HG03342 (cell line): ENCODE data around the gene APLP2.

Source experiments
- ATAC-seq: cut with Tn5 transposase; IDR thresholded peaks from one replicate; pipeline ENCODE4 v1.9.1; 2021; ENCODE audit warnings: mild to moderate bottlenecking, moderate library complexity; ENCODE audit not compliant: unreplicated experiment

Gene APLP2

DNA sequence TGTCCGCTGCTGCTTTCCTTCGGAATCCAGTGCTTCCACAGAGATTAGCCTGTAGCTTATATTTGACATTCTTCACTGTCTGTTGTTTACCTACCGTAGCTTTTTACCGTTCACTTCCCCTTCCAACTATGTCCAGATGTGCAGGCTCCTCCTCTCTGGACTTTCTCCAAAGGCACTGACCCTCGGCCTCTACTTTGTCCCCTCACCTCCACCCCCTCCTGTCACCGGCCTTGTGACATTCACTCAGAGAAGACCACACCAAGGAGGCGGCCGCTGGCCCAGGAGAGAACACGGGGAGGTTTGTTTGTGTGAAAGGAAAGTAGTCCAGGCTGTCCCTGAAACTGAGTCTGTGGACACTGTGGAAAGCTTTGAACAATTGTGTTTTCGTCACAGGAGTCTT is 74.4 kb downstream of the APLP2 start:
- no peak for ATAC-seq

DNA sequence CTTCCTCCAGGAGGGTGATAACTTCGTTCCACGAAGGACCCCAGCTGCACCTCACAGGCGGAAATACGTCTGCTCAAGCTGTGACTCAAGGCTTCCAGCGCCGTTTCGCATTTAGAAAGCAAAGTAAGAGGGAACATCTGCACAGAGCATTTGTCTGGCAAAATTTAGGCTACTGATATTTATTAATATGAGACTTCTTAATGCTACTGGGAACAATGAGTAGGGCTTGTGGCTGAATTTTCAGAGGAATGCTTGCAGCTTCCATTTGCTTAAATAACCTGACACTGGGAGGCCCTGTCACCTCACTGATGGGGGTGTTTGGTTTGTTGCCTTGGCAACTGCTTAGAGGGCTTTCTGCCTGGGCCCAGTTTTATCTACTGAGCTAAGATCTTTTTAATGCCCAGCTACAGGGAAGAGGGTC is 75.2 kb downstream of the APLP2 start:
- ATAC-seq = no peak

DNA sequence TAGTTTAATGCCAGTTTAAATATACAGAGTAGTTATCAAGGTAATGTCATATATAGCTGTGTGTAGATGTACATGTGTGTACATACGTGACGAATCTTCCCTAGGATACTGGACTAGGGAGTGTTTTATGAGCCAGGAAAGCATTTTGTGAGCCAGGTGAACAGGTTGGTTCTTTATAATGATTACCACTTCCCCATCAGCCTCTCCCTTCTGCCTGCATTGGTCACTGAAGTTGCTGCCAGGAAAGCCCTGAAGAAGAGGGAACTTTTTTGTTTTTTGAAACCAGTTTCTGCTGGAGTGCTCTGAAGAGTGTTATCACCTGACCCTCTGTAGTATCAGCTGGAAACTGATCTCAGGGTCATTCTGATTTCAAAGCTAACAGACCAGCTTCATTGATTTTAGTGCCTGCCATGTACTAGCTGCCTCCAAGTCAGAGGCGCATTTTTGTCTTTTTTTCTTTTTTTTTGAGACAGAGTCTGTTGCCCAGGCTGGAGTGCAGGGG is 75.7 kb downstream of the APLP2 start:
- ATAC-seq = no peak

DNA sequence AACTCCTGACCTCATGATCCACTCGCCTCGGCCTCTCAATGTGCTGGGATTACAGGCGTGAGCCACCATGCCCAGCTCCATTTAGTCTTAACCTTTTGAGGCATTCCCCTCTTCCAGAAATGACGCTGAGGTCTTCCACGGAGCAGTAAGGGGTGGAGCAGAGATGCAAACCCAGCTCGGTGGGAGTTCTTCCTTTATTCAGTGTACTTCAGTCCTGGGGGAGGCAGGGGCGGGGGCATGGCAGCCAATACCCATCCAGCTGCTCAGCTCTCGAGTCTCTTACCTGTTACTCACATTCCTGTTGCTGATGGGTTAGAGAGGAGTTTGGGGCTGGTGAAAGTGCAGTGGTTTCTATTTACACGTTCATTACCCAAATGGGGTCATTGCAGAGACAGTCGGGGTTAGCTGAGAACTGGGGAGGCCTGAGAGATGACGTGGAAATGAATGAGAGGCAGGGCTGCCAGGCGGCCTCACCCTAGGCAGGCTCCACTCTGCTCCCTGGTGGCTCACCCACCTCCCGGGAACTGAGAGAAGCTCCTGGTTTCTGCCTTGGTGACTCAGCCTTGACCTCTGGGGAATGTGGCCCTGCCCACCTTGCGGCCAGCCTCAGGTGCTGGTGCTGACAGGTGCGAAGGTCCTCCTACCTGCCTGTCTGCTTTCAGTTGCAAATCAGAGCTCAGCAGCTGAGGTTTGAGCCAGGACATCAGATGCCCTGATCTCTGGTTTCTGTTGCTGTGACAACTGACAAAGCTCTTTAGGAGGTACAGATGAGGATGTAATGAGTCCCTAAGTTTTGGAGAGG is 76.5 kb downstream of the APLP2 start:
- ATAC-seq = no peak

DNA sequence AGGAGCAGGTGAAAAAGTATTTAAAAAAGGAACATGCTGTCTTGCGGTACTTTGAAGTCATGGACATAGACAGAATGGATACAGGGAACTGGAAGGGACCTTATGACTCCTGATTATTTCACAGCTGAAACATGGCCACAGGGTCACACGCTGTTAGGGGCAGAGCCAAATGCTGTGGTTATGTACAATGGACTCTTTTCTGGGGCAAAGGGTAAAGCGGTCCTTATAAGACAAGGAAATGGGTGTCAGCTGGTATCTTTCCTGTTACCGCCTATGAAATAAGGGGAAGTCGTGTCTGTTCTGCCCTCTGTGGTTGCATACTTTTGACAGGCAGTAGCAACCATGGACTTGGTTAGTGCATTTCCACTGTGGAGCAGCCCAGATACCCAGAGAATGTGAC is 77.1 kb downstream of the APLP2 start:
- no peak for ATAC-seq

DNA sequence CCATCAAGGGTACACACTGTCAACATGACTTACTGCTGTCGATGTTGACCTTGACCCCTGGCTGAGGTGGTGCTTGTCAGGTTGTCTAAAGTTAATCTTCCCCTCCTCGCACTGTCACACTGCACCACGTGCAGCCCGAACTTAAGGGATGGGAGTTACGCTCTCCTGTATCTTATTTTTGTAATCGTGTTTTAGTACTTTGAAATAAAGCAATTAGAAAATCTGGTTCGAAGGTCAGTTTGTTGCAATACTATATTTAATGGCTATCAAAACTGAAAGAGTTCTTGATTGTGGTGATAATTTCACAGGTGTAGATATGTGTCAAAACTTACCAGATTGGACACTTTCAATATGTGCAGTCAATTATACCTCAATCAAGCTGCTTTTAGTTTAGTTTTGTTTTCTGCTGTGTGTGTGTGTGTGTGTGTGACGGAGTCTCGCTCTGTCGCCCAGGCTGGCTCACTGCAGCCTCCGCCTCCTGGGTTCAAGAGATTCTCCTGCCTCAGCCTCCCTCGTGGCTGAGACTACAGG is 79.2 kb downstream of the APLP2 start:
- no peak for ATAC-seq

DNA sequence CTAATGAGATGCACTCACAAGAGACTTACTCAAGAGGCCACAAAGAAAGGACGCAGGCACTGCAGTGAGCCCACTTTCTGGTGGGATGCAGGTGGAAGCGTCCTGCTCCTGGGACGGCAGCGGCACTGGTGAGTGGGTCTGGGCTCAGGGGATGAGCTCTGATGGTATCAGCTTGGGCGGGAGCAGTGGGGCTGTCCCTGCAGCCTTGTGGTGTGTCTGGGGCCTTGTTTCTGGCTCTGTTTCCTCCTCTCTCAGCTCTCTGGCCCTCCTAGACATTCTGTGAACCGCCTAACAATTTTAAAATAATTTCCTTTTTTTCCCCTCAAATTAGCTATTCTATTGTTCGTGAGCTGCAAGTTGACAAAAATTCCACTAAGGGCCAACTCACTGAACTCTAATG is 81.1 kb downstream of the APLP2 start:
- no peak for ATAC-seq

DNA sequence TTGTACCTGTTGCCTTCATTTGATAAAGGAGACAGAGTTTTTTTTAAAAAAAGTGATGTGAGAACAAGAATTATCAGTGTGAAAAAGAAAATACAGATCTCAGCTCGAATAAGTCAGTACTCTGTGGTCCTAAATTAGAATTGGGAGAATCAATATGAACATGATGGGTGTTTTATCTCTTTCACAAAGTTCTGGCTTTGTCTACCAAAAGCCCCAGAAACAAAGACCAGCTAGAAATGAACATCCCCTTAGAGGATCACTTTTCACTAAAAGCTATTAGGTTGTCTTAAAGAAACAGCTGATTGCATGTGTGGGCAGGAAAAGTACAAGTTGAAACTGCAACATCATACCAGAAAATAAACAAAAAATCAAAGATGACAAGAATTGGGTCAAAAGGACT is 81.5 kb downstream of the APLP2 start:
- no peak for ATAC-seq

DNA sequence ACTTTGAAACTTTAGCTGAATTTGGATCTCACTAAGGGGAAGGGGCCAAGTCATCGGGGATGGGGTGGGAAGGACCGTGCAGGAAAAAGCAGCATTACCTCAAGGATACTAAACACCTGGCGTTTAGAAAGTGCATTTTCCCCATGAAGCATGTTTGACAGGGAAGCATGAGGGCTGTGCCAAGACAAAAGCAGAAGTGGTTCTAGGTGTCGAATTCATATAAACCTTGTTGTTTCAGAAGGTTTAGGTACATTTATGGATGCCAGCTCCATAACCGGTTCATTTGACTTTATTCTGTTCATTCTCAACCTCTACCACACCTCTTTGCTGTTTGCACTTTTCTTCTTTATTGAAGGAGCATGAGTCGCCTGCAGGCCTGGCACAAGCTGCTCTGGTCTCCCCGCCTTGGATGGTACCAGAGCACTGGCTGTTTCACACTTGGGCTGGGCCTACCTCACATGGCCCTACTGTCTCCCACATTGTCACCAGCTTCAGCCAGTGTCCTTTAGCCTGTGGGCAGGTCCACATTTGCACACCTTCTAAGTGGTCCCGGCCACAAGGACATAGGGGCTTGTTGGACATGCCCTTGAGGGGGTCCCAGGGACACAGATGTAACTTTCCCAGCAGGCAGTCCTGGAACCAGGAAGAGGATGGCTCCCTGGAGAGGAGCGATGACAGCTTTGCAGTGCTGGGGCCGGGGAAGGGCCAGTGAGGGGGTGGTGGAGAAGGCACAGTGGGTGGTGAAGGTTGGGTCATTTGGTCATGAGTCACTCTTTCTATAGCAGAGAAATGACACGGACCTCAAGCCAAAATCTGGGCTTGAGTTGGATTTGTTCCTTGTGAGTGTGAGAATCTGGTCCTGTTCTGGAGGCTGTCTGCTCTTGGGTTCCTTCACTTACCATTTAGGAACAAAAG is 86.7 kb downstream of the APLP2 start:
- no peak for ATAC-seq

DNA sequence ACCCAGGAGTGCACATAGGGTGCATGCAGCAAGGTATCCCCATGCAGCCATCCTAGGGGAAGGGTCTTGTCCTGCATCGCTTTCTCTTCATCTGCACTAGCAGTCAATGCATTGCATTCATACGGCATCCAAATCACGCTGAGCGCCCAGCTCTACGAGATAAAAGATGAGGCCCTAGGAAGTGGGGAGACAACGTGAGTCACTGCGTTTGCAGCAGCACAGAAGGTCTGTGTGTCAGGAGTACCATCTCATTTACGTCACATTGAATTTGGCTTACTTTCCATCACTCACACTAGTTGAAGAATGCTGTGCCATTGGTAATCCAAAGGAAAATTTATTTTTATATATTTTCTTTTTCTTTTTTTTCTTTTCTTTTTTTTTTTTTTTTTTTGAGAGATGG is 87.4 kb downstream of the APLP2 start:
- no peak for ATAC-seq

DNA sequence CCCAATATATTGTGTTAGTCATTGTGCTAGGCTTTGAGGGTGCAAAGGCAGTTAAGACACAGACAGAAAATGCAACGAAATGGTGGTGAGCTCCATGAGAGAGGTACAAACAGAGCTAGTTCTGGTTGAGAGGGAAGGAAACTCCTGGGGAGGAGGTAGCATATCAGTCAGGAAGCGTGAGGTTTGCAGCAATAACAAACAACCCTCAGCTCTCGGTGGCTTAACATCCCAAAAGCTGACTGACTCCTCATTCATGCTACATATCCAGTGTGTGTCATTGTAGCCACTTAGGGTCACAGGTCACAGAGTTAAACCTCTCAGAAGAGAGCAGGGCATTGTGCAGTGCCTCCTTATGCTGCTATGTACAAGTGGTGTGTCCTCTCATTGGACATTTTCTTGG is 88.1 kb downstream of the APLP2 start:
- ATAC-seq = no peak

DNA sequence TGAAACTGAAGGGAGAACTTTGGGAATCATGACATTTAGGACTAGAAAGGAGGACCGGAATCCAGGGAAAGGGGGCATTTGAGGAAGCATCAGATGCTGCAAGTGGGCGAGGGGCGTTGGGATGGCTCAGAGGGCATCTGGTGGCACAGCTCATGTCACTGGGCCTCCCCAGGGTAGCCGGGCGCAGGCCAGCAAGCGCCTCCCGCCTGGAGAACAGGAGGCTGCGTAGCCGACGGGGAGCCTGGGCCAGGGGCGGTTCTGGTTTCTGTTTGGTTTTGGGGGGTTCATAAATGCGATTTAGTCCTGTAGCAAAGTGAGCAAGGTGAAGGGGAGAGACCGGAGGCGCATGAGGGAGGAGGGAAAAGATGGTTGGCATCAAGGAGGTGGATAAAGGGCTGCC is 89.4 kb downstream of the APLP2 start:
- no peak for ATAC-seq

DNA sequence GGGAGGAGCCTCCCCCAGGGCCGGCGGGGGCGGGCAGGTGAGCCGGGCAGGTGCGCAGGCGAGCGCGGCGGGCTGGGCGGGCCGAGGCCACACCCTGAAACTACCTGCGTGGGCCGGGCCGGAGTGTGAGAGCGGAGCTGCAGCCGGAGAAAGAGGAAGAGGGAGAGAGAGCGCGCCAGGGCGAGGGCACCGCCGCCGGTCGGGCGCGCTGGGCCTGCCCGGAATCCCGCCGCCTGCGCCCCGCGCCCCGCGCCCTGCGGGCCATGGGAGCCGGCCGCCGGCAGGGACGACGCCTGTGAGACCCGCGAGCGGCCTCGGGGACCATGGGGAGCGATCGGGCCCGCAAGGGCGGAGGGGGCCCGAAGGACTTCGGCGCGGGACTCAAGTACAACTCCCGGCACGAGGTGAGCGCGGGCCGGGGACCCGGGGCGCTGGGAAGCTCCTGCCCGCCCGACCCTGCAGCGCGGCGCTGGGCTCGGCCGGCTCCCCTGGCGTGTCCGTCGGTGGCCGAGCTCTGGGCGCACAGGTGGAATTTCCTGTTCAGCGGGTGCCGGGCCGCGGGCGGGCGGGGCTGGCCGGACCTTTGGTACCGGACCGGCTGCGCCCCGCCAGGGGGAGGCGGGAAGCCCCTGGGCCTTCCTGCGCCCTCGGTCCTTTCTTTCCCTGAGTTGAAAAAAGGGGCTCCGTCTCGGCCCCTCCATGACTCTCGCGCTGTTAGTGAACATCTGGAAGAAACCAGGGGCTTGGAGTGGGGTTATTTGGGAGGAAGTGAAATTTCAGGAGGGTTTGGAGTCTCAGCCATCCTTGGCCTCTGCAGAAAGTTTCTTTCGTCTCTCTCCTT is 90.2 kb downstream of the APLP2 start, which contains the start of gene ST14:
TSS of gene ST14 (plus strand) at position 126 of the 841 bp plus-strand sequence. CDS start at position 324, 198 bp downstream.
- no peak for ATAC-seq

DNA sequence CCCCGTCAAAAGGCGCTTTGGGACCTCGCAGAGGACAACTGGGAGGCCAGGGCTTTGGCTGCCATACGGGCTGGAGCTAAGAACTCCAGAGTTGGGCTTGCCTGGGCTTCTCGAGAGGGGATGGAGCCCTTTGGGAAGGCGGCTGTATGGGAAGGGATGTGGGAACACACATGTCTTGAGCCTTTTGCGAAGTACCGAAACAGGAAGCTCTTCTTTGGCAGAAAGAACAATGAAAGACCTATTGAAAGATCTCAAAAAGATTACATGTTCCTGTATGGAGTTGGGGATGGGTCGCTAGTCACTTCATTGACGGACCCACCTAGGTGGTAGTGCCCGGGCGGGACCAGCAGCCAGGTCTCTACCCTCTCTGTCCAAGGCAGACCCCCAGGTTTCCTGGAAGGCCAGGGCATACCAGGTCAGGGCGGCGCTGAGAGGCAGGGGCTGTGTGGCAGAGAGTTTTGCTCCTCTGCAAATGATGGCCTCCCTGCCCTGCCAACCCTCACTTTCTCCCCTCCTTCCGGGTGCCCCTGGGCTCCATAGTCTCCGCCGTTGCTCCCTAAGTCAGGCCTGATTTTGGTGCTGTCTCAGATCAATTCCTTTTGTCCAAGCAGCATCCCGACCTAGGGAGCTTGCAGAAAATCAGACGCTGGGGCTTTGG is 90.9 kb downstream of the APLP2 start:
- ATAC-seq = no peak

DNA sequence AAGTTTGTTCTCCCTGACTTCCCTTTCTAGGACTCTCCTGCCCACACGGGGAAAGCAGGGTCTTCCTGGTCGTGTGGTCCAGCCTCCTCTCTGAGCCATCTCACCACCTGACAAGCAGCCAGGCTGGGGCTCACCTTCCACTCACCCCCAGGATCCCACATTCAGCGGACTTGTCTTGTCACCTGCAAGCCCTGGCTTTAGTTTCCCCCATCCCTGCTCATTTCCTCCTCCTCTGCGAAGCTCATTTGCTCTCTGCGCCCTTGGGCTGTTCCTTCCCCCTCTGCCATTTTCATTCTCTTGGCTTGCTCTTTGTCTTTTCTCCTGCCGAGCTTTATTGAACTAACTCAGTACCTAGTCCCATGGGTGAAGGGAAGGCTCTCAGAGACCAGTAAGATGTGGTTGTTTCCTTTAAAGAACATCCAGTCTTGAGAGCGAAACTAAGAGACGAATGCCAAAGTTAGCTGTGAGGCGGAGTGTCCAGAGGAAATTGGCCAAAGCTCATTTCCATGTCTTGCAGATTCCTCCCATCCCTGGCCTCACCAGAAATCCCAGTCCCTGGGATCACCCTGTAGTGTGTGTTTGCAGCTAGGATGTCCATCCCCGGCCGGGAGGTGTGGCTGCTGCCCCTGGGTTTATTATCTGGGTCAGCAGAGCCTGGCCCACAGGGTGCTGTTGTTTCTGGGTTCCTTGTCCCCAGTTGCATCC is 91.9 kb downstream of the APLP2 start:
- no peak for ATAC-seq

DNA sequence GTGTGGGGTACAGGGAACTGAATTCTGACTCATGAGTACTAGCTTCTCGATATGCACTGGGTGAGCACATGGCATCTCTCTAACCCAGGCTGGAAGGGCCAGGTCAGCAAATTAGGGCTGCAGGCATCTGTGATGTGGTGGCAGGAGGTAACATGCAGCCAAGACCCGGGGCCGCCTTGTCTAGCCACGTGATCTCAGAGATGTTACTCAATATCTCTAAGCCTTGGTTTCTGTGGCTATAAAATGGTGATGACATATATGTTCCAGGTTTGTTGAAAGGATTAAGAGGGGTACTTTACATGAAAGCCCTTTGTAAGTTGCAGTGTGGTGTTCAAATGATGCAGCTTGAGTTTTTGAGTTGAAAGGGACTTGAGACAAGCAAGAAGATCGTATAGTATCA is 93.0 kb downstream of the APLP2 start:
- ATAC-seq = no peak

DNA sequence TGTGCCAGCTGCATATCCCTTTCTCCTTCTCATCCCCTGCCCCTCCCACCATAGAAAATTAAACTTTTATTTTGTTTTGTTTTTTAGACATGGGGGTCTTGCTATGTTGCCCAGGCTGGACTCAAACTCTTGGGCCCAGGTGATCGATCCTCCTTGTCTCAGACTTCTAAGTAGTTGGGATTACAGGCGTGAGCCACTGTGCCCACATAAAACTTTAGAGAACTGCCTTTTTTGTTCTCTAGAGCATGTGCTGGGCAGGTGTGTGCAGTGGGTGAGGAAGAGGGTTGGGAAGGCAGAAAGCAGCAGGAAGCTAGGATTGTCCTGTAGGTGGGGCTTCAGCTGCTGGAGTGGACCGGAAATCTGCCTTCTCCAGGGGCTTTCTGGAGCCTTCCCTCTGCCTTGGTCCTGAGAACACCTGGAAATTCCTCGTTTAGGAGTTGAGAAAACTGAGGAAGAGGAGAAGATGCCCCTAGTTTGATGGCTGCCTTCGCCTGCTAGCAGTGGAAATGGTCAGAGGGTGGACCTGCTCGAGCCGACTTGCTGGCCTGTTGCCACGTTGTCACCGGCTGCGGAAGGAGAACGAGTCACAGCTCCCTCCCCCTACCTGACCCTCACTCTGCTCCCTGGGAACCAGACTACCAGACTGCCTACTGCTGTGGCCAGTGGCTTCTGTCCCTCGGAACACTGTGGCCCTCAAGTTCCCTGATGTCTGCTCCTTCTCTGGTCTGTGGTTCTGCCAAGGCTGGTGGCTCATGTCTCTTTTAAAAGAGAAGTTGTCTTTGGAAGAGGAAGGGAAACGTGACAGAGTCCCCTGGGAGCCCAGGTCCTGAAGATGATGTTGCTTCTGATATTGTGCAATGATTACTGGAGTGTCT is 93.9 kb downstream of the APLP2 start:
- no peak for ATAC-seq

DNA sequence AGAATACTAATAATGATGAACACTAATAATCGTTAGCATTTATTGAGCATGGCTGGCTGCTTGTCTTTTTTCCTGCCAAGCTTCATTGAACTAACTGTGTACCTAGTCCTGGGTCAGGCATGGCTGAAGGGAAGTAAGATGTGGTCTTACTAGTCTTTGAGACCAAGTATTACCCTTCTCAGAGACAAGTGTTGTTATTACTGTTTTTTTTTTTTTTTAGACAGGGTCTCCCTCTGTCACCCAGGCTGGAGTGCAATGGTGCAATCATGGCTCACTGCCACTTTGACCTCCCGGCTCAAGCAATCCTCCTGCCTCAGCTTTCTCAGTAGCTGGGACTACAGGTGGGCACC is 94.5 kb downstream of the APLP2 start:
- ATAC-seq = no peak
